T-helper 1 cell treated with Interleukin-12 subunit alpha and Interleukin-12 subunit beta and Interleukin-4 antibody, amounts not matched to agents 30 μg/mL and 1 μg/mL, for 36 hours (primary cell): ENCODE measurements around the gene MGA.

ENCODE experiments used
- H3K27ac Mint-ChIP-seq: one replicate; pipeline ENCODE4 v1.8.0; 2021; ENCODE audit warnings: mild to moderate bottlenecking, mixed read lengths
- H3K27me3 Mint-ChIP-seq: one replicate; pipeline ENCODE4 v1.8.0; 2021; ENCODE audit warnings: low read depth, mixed read lengths
- H3K36me3 Mint-ChIP-seq: one replicate; pipeline ENCODE4 v1.8.0; 2021; ENCODE audit warnings: low read depth, mixed read lengths
- H3K4me1 Mint-ChIP-seq: one replicate; pipeline ENCODE4 v1.8.0; 2021; ENCODE audit warnings: low read depth, mixed read lengths
- H3K4me3 Mint-ChIP-seq: one replicate; pipeline ENCODE4 v1.8.0; 2021; ENCODE audit warnings: mild to moderate bottlenecking, moderate library complexity, mixed read lengths
- H3K9me3 Mint-ChIP-seq: one replicate; pipeline ENCODE4 v1.8.0; 2021; ENCODE audit warnings: mixed read lengths

MGA gene

DNA sequence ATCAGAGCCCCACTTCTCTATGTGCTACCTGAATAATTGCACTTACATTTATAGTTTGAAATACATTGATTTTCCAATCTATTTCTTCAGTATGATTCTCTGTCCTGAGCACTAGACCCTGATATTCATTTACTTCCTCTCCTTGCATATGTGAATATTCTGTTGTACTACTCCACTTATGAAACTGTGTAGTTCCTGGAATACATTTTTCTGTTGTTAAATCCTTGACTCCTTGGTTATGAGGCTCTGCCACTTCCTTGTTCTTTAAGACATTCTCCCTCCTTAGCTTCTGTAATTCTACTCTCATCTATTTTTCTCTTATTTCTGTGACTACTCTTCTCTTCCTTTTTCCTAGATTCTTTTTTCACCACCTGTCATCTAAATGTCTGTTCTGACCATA lies 12.9 kb upstream of the MGA start:
- Mint-ChIP-seq H3K9me3 (peaks cover 7% of the 10 kb centered on the region), H3K4me1 (no peaks in the 10 kb centered on the region), H3K27ac (no peak overlapping the region), H3K36me3 (no peaks in the 10 kb centered on the region), H3K4me3 (no peak overlapping the region), H3K27me3 (peaks cover 15% of the 10 kb centered on the region)

DNA sequence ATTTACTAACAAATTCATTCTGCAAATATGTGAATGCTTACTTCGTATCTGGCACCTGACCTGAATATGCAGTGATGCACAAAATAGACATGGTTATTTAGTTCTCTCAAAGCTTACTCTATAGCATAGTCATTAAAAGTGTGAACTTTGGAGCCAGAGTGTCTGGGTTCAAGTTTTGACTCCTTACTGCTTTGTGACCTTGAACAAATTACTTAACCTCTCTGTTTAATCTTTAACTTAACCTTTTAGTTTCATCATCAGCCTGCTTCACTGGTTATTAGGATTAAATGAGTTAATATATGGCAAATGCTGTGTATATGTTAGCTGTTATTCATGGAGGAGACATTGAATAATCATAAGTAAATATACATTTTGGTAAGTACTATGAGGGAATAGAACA lies 12.1 kb upstream of the MGA start:
- H3K4me3 Mint-ChIP-seq = no peak overlapping the region
- peaks cover 15% of the 10 kb centered on the region for H3K27me3 Mint-ChIP-seq
- H3K27ac Mint-ChIP-seq = no peak overlapping the region
- H3K36me3 Mint-ChIP-seq = no peaks in the 10 kb centered on the region
- H3K4me1 Mint-ChIP-seq = no peaks in the 10 kb centered on the region
- H3K9me3 Mint-ChIP-seq = peaks cover 7% of the 10 kb centered on the region

DNA sequence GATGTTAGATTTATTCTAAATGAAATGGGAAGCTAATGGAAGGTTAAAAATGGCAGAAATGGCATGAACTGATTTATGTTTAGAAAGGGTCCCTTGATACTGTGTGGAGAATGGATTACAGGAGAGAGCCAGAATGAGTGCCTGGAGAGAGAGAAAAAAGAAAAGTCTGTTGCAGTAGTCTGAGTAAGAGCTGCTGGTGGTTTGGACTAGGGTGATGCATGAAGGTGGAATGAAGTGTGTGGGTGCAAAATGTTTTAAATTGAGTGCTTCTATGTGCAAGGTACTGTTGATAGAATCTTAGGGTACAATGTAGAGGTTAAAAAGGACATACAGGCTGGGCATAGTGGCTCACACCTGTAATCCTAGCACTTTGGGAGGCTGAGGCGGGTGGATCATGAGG lies 11.4 kb upstream of the MGA start:
- no peaks in the 10 kb centered on the region for H3K36me3 Mint-ChIP-seq
- peaks cover 17% of the 10 kb centered on the region for H3K27me3 Mint-ChIP-seq
- peaks cover 7% of the 10 kb centered on the region for H3K9me3 Mint-ChIP-seq
- no peak overlapping the region for H3K27ac Mint-ChIP-seq
- no peaks in the 10 kb centered on the region for H3K4me1 Mint-ChIP-seq
- H3K4me3 Mint-ChIP-seq = no peak overlapping the region

DNA sequence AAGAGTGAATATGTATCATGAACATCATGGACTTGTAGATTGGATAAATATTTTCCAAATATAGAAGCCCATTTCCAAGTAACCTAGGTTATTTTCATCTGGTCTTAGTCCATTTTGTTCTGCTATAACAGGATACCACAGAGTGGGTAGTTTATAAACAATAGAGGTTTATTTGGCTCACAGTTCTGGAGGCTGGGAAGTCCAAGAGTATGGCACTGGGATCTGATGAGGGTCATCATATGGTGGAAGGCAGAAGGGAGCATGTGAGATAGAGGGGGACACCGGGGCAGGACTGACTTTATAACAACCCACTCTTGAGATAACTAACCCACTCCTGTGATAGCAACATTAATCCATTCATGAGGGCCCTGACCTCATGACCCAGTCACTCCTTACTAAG lies 9.4 kb upstream of the MGA start:
- Mint-ChIP-seq H3K36me3 (no peaks in the 10 kb centered on the region), H3K4me3 (no peak overlapping the region), H3K9me3 (peaks cover 7% of the 10 kb centered on the region), H3K27ac (no peak overlapping the region), H3K4me1 (no peaks in the 10 kb centered on the region), H3K27me3 (peaks cover 21% of the 10 kb centered on the region)

DNA sequence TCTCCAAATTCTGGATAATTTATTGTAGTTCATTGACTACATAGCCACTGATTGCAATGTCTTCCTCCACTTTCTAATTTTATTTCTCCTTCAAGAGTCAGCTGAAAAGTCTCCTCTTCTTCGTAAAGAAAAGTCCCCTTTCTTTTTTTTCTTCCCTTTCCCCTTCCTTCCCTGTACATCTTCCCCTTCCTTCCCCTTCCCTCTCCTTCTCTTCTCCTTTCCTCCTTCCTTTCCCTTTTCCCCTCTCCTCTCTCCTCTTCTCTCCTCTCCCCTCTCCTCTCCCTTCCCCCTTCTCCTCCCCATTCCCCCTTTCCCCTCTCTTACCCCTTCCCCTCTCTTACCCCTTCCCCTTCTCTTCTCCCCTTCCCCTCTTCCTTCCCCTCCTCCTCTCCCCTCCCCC lies 8.8 kb upstream of the MGA start:
- no peaks in the 10 kb centered on the region for H3K4me1 Mint-ChIP-seq
- no peak overlapping the region for H3K27ac Mint-ChIP-seq
- H3K4me3 Mint-ChIP-seq = no peak overlapping the region
- H3K36me3 Mint-ChIP-seq = no peaks in the 10 kb centered on the region
- H3K27me3 Mint-ChIP-seq = peaks cover 26% of the 10 kb centered on the region
- peaks cover 7% of the 10 kb centered on the region for H3K9me3 Mint-ChIP-seq

DNA sequence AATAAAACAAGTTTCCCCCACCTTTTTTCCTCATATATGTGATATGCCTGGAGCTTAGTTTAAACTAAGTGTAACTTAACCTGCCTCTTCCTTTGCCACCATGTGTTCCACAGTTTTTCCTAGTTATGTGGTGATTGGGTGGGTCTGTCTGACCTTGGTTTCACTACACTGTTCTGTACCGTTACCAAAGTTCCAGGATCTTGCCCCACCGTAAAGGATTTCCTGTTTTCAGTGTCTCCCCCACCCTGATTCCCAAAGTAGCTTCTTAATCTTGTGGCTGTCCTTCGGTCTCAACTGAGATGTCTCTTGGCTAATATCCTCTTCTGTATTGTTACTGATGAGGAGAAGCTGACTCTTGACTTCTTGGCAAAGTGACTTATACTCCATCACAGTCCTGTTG lies 6.4 kb upstream of the MGA start:
- peaks cover 9% of the 10 kb centered on the region for H3K9me3 Mint-ChIP-seq
- H3K4me3 Mint-ChIP-seq = no peak overlapping the region
- H3K36me3 Mint-ChIP-seq = no peaks in the 10 kb centered on the region
- H3K27ac Mint-ChIP-seq = no peak overlapping the region
- H3K4me1 Mint-ChIP-seq = no peaks in the 10 kb centered on the region
- peaks cover 43% of the 10 kb centered on the region for H3K27me3 Mint-ChIP-seq

DNA sequence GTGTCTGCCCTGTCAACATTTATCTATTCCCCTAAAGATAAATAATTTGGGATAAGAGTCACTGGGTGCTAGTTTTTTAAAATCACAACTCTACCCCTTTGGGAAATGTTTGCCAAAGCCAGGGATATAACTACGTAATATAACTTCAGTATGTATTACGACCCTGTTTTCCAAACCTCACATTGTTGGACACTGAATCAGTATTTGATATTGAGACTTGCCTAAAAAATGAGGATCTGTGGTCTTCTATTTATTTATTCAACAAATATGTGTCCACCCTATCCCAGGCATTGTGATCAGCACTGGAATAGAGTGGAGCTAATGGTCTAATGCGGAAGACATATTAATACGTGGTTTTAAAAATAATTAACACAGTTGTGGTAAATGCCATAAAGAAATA lies 4.5 kb upstream of the MGA start:
- Mint-ChIP-seq H3K4me1 (peaks cover 2% of the 10 kb centered on the region), H3K4me3 (no peak overlapping the region), H3K9me3 (peaks cover 16% of the 10 kb centered on the region), H3K36me3 (peaks cover 4% of the 10 kb centered on the region), H3K27me3 (peaks cover 45% of the 10 kb centered on the region), H3K27ac (no peak overlapping the region)

DNA sequence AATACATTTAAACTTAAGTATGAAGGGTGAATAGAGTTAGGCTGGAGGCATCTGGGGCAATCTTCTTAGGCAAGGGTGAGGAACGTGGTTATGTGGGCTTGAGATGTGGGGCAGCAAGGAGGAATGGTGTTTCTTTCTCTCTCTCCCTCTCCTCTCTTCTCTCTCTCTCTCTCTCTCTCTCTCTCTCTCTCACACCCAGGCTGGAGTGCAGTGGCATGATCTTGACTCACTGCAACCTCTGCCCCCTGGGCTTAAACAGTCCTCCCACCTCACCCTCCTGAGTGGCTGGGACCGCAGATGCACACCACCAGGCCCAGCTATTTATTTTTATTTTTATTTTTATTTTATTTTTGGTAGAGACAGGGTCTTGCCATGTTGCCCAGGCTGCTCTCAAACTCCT lies 4.0 kb upstream of the MGA start:
- peaks cover 6% of the 10 kb centered on the region for H3K36me3 Mint-ChIP-seq
- H3K9me3 Mint-ChIP-seq = peaks cover 15% of the 10 kb centered on the region
- H3K27ac Mint-ChIP-seq = no peak overlapping the region
- peaks cover 40% of the 10 kb centered on the region for H3K27me3 Mint-ChIP-seq
- peaks cover 7% of the 10 kb centered on the region for H3K4me1 Mint-ChIP-seq
- H3K4me3 Mint-ChIP-seq = no peak overlapping the region

DNA sequence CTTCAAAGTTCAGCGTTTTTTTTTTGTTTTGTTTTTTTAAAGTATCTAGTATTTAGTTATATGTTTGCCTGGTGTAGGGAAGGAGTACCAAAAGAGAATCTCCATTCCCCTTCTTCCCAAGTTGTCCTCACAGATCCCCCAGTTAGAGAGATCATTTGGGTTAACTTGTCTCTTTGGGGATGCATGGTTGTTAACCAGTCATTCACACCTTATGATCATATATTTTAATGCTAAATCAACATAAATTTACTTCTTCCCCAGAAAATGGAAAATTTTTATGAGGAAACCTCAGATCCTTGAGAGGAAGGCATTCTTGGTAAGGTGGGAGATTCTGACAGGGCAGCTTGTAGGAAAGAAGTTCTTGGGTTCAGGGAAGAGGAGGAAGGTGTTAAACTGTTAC lies 1.5 kb upstream of the MGA start:
- Mint-ChIP-seq H3K9me3 (peaks cover 17% of the 10 kb centered on the region), H3K4me1 (peaks cover 23% of the 10 kb centered on the region), H3K36me3 (peaks cover 11% of the 10 kb centered on the region), H3K4me3 (no peak overlapping the region), H3K27me3 (peaks cover 37% of the 10 kb centered on the region), H3K27ac (peak overlapping the region; percentile 18)

DNA sequence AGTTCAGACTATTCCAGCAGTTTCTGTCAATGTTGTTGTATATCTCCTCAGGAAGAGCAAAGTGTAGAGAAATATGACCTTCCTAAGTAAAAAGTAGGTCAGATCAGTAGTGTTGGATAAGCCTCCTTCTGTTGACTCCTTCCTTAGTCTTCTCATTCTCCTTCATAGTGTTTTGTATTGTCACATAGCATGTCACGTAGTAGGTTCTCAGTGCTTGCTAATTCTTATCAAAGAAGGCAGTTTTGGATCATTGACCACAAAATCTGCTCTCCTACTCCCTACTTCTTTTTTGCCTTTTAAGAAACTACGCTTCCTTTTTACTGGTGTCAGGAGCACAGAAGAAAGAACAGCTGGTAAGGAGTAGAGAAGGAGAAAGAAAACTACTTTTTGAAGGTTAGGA lies 1.0 kb upstream of the MGA start:
- Mint-ChIP-seq H3K36me3 (peaks cover 11% of the 10 kb centered on the region), H3K4me1 (peaks cover 23% of the 10 kb centered on the region), H3K9me3 (peaks cover 17% of the 10 kb centered on the region), H3K27me3 (peaks cover 35% of the 10 kb centered on the region), H3K27ac (peak overlapping the region; percentile 18), H3K4me3 (no peak overlapping the region)

DNA sequence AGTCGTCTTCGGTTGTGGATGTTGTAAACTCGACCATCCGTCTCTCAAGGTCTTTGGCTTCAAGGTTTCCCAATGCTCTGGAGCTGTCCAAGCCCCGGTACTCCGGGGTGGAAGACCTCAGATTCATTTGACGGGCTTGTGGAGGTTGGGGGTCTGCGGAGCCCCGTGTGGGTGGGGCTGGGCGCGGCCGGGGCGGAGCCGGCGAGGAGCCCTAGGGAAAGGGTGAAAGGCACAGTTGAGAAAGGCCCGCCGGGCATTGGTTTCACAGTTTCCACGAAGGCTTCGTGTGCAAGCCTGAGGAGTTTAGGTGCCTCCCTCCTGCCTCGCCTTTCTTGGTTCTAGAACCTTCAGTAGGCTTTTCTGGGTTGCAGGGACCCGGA lies 360 bp upstream of the MGA start:
- Mint-ChIP-seq H3K27ac (peak overlapping the region; percentile 92), H3K4me1 (peaks cover 25% of the 10 kb centered on the region), H3K9me3 (peaks cover 17% of the 10 kb centered on the region), H3K27me3 (peaks cover 35% of the 10 kb centered on the region), H3K36me3 (peaks cover 11% of the 10 kb centered on the region), H3K4me3 (peak overlapping the region; percentile 88)

DNA sequence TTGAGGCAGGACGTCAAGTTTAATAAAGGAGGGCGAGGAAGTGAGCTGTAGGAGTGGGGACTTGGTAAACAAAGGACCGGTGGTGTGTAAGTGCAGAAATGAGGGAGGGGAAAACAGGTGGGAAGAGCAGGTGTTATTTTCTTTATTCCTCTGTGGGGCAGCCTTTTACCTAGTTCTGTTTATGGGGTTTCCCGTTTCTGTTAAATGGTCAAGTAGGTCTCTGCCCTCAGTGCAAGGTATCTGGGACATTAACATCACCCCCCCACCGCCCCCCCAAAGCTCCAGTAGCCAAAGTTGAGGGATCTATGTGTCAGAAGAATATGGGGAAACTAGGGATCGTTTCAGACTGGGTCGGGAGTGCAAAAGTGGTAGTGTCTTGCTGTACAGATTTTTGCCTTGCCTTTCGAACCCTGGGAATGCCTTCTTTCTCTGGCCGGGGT lies 893 bp downstream of the MGA start:
- Mint-ChIP-seq H3K4me3 (peak overlapping the region; percentile 88), H3K4me1 (peaks cover 26% of the 10 kb centered on the region), H3K27me3 (peaks cover 30% of the 10 kb centered on the region), H3K9me3 (peaks cover 17% of the 10 kb centered on the region), H3K36me3 (peaks cover 11% of the 10 kb centered on the region), H3K27ac (peak overlapping the region; percentile 92)

DNA sequence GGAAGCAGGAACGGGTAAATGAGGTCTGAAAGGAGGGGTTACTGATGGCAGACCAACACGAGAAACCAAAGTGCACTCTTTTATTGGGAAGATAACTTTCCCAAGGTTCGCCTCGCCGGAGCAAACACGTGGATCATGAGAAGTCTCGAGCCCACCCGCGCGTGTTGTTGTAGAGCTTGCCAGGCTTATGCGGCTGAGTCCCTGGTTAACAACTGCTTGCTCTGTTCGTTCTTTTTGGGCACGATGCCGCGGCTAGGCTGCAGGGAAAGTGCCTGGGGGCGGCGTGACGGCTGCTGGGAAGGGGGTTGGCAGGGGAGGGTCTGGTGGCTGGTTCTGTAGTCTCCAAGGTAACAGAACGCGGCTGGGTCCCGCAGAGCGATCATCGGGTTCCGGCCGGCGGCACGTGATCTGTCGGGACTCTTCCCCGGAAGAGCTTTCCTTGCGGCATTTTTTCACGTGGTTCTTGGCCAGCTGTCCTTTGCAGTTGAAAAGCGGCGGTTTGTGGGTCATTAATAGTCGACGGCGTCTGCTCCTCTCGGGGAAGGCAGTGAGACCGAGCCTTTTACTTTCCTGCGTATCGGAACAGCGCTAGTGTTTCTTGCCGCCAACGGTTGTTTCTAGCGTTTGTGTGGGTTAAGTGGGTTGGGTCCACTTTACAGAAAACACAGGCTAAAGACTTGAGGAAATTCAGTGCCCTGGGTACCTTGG lies 1.5 kb downstream of the MGA start:
- peak overlapping the region; percentile 92 for H3K27ac Mint-ChIP-seq
- peaks cover 17% of the 10 kb centered on the region for H3K9me3 Mint-ChIP-seq
- H3K36me3 Mint-ChIP-seq = peaks cover 11% of the 10 kb centered on the region
- H3K27me3 Mint-ChIP-seq = peaks cover 28% of the 10 kb centered on the region
- H3K4me1 Mint-ChIP-seq = peaks cover 29% of the 10 kb centered on the region
- peak overlapping the region; percentile 88 for H3K4me3 Mint-ChIP-seq

DNA sequence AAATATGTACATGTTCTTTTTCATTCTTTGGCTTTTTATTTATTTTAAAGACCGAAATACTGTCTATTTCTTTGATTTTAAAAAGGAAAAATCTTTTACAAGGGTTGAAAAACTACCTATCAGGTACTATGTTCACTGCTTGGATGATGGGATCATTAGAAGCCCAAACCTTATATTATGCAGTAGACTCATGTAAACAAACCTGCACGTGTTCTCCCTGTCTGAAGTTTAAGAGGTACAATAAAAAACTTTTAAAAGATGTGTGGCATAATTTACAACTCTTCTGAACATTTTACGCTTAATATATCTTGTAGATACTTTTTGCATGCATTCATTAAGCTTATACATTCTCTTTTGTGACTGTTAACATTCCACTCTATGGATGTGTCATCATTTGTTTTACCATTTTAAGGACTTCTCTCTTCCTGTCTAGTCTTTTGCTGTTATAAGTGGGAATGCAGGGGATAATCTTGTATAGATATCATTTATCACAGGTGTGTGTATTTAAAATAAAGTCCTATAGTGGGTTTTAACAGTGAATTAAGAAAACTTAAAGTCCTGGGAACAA lies 6.2 kb downstream of the MGA start:
- Mint-ChIP-seq H3K4me3 (no peak overlapping the region), H3K27me3 (no peaks in the 10 kb centered on the region), H3K27ac (no peak overlapping the region), H3K36me3 (peaks cover 17% of the 10 kb centered on the region), H3K9me3 (peaks cover 1% of the 10 kb centered on the region), H3K4me1 (peaks cover 20% of the 10 kb centered on the region)

DNA sequence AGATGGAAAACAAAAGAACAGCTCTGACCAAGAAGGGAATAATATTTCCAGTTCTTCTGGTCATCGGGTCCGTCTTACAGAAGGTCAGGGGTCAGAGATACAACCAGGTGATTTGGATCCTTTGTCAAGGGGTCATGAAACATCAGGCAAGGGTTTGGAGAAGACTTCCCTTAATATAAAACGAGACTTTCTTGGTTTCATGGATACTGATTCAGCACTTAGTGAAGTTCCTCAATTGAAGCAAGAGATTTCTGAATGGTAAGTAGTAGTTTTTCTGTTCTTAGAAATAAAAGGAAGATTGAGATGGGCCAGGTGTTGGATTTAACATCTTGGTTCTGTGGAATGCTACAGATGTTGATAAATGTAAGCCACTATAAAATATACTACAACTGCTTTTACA lies 9.5 kb downstream of the MGA start:
- peaks cover 17% of the 10 kb centered on the region for H3K36me3 Mint-ChIP-seq
- peaks cover 10% of the 10 kb centered on the region for H3K4me1 Mint-ChIP-seq
- H3K9me3 Mint-ChIP-seq = no peaks in the 10 kb centered on the region
- no peaks in the 10 kb centered on the region for H3K27me3 Mint-ChIP-seq
- H3K27ac Mint-ChIP-seq = no peak overlapping the region
- H3K4me3 Mint-ChIP-seq = no peak overlapping the region
